GM18526 (cell line): Measurements from ENCODE around the gene GHRHR.

Experiments
- POLR2A ChIP-seq: IDR thresholded peaks from 3 replicates; pipeline ENCODE4 v1.6.1; 2011; ENCODE audit not compliant: insufficient read length; ENCODE audit errors: extremely low read depth

Gene GHRHR

DNA sequence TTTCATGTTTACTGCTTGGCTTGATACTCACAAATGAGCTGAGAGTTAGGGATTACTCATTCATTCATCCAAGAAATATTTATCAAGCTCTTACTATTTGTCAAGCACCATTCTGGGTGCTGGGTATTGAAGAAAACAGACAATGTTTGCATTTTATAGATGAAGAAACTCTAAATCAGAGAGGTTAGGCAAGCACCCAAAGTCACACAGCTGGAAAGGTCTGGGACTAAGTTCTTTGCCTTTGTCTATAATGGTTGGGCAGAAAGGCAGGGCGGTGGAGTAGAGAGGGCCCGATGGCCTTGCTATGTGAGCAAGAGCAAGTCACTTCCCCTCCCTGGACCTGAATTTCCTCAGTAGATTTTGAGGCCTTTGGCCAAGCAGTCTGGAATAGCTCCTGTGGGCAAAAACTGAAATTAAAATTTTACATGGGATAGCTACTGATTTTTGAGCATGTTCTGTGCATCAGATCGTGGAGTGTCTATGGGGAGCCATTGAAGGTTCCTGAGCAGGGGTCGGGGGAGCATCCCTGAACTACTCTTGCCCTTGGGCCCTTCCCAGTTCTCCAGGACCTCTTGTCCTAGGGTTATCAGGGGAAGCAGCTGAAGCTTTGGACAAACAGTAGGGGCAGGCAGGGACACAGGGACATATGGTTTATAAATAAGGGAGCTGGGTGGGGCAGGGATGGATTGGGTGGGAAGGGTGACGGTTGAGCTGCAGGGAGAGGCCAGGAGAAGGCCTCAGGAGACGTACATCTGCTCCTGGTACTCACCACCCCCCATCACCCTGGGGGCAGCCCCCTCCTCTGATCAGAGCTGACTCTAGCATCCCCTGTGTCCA, 28.8 kb upstream of the GHRHR start:
- TF ChIP-seq POLR2A: no peak

DNA sequence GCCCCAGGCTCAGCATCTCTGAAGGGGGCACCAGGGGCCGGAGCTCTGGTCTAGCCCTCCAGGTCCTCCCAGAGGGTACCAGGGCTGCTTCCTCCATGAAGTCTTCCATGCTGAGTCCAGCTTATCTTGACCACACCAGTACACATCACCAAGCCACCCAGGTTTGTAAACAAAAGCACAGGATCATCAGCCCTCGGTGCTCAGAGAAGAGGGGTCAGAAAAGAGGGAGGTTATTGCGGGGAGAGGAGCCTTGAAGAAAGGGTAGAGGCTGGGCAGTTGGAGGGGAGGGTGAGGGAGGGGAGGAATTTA, 28.2 kb upstream of the GHRHR start:
- TF ChIP-seq POLR2A: no peak

DNA sequence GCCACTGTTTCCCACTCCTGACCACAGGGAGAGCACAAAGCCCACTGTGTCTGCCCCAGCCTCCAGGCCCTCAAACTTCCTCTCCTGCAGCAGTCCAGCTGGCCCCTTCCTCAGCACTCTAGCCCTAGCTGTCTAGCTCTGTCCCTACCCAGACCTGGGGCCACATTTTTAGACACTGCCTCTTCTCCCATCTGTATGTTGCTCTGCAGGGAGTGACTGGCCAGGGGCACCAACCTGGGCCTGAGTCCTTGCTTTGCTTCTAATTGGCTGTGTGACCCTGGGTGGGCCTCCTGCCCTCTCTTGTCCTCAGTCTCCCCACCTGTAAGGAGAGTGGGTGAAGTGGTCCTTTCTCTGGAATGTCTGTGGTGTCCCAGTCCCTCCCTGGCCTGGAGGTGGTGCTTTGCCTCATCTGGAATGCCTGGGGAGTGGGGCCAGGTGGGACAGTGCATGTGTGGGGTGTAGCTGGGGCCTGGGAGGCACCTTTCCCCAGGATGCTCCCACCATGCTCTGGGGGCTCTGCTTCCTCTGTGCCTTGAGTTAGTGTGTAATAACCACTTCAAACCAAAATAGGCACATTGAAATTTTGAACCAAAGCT, 27.0 kb upstream of the GHRHR start:
- TF ChIP-seq POLR2A: no peak

DNA sequence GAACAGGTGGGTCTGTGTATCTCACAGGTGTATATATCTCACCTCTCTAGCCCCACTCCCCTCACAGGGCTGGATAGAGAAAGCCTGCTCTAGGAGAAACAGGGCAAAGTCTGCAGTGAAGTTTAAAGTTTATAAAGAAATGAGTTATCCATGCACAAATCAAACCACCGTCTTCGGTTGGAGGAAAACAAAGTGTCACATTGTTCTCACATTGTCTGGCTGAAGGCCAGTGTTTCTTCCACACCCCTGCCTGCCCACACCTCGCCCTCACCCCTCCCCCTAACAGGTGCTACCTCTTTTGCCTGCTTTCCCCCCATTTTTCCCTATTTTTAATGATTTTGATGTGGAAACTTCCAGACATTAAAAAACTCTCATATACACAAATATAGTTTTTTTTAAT, 26.3 kb upstream of the GHRHR start:
- TF ChIP-seq POLR2A: no peak

DNA sequence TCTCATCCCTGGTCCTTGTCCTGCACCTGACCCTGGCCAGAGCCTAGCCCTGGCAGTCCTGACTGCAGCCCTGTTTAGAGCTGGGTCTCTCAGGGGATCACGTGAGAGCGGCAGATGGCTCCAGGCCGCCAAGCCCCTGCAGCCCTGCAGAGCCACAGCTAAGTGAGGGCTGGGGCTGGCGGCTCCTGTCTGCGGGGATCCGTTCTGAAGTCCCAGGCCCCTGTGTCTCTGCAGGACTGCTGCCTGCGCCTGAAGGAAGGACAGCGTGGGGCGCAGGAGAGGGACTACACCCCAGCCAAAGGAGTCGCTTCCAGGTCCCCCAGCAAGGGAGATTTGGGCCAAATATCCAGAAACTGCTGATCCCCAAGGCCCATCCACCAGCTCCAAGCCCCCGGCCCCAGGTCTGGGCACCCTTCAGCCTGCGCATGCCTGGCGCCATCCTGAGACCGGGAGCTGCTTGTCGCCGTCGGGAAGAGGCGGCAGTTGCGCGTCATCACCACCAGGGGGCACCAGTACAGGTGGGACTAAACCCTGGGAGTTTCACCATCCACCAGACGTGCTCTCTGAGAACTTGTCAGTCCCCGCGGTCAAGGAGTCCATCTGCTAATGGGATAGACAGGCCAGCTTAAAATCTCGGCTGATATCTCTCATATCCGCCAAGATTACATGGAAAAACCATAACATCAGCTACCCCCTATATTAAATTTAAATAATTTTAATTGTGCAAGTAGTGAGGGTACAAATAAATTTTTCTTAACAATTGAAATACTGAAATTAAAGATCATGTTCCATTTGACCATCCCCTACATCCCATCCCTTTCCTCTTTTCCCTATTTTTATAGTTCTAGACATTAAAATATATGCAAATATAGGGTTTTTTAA, 25.1 kb upstream of the GHRHR start:
- no peak for TF ChIP-seq POLR2A

DNA sequence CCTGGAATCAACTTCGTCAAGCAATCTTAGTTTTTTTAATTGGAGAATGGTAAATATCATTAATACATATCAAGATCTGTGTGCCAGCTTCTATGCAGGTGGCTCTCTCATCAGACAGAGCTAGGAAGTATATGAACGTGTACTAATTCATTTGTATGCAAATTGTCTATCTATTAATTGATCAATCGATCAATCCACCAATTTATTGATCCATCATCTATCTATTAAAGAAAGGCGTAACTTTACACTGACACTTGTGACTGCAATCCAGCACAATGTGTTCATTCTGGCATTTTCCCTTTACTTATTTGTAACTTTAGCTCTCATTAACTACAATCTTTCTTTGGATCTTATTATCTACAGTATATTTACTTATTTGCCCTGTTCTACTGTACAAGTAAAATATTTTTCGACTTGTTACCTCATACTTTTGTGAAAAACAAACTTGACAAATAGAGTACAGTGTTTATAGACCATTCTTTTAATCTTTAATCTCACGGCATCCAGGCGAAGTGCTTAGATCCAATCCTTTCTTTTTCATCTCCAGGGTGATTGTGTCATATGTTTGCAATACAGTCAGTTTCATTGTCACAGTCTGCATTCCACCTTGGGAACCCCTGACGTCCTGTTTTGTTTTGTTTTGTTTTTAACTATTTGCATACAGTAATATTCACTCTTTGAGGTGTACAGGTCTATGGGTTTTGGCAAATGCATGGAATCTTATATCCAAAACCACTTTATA, 22.0 kb upstream of the GHRHR start:
- no peak for TF ChIP-seq POLR2A

DNA sequence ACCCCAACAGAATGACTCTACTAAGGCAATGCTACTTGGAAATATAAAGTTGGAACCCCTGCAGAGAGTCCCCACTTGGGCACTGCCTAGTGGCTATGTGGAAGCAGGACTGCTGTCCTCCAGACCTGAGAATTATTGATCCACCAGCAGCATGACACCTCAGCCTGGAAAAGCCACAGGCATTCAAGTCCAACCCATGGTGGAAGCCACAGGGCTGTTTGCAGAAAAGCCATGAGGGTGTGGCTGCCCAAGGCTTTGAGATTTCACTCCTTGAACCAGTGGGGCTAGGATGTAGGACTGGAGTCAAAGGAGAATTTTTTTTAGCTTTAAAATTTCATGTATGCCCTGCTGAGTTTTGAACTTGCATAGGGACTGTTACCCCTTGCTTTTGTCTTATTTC, 13.6 kb upstream of the GHRHR start:
- no peak for TF ChIP-seq POLR2A

DNA sequence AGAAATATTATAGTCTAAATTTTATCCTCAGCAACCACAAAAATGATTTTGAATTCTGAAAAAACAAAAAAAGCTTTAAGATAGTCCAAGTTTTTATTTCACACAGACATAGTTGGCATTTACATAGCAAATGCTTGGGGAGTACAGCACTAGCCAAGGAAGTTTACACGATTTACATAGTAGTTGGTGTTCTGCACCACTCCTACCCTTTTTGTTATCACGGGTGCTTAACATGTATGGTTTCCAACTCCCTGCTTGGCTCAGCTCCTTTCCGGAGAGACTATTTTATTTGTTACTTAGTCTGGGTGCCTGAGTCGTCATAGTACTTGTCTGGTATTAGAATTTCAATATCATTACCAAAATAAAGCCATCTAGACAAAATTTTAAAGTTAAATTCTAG, 8.8 kb upstream of the GHRHR start:
- TF ChIP-seq POLR2A: no peak

DNA sequence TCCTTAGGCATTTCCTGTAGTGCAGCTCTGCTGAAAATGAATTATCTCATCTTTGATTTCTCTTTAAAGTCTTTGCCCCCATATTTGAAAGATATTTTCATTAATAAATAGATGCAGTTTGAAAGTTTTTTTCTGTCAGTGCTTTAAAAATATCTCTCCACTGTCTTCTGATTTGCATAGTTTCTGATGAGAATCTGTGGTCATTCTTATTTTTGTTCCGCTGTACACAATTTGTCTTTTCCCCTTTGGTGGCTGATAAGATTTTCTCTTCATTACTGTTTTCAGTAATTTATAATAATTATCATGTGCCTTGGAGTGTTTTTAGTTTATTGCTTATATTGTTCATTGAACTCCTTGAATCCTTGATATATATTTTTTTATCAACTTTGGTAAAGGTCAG, 7.0 kb upstream of the GHRHR start:
- TF ChIP-seq POLR2A: no peak

DNA sequence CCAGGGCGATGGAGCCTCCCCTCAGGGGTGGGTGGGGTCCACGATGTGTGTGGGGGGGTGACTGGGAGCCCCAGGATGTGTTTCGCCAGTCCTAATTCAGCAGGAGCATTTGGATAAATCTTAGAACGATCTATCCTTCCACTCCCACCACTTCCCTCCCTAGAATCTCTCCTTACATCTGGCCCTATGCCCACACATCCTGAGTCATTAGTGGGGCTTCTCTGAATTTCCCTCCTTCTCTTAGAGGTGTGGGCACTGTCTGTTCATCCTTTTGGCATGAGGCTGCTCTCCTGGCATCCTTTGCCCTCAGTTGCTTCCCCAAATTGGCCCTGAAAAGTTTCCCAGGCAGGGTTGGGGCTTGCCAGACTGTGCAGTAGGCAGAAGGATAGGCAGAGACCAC, 1.6 kb downstream of the GHRHR start:
- TF ChIP-seq POLR2A: no peak

DNA sequence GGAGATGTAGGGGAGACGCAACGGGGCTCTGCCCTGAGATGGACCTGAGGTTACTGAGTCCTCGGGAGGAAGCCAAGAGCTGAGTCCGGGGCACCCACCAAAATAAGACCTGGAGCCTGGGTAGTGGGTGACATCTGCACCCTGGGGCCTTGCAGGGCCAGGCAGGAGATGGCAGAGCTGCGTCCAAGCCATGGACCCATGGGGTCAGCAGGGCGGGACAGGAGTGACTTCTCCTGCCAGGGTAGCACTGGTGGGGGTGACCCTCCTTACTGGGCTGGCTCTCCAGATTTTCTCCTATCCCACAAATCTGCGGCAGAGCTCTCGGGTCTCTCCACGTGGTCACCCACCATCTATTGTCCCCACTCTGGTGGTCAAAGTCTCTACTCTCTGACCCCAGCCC, 2.1 kb downstream of the GHRHR start:
- TF ChIP-seq POLR2A: no peak

DNA sequence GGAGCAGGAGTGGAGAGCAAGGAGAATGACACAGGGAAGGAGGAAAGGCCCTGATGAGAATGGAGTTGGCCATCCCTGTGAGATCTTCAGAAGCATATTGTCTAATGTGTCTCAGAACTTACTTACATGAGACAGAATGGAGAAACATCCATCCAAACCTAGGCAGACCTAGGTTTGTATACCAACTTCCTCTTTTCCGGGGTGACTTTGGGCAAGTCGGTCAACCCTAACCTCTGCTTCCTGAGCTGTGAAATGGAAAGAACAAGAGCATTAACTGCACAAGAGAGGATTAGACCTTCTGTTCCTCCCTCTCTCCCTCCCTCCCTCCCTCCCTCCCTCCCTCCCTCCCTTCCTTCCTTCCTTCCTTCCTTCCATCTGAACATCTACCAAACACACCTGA, 4.5 kb downstream of the GHRHR start:
- TF ChIP-seq POLR2A: no peak

DNA sequence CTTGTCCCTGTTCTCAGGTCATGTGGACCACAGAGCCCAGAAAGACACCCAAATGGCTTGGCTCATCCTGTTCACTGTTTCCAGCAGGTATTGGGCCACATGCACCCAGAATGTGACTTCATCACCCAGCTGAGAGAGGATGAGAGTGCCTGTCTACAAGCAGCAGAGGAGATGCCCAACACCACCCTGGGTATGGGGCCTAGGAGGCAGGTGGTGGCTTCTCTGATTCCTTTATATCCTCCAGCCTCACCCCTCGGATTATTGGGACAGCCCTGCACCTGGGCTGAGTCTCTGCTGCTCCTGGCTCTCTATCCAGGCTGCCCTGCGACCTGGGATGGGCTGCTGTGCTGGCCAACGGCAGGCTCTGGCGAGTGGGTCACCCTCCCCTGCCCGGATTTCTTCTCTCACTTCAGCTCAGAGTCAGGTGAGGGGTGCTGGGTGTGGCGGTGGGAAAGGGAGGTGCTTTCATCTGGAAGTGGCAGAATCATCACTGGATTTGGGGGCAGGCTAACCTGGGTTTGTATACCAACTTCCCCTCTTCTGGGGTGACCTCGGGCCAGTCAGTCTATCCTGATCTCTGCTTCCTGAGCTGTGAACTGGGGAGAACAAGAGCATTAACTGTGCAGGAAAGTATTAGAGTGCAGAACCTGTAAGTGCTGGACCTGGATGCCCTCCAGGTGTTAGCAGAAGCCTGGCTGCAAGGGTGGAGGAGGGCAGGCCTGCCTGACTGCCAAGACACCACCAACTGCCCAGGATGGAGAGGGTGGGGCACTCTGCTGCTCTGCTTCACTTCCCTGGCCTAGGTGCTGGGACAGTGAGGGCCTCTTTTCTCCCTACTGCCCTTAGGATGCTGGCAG, 5.2 kb downstream of the GHRHR start:
- TF ChIP-seq POLR2A: no peak

DNA sequence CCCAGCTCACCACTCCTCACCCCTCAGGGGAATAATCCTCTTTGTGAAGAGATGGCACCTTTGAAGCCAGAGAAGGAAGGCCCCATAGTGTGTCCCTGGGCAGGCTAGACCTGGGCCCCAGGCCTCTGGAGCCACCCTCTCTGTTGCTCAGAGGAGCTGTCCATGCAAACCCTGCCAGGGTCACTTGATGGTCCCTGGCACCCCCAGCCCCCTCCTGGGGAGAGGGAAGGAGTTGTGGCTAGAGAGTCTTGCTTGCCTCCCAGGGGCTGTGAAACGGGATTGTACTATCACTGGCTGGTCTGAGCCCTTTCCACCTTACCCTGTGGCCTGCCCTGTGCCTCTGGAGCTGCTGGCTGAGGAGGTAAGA, 5.8 kb downstream of the GHRHR start:
- no peak for TF ChIP-seq POLR2A

DNA sequence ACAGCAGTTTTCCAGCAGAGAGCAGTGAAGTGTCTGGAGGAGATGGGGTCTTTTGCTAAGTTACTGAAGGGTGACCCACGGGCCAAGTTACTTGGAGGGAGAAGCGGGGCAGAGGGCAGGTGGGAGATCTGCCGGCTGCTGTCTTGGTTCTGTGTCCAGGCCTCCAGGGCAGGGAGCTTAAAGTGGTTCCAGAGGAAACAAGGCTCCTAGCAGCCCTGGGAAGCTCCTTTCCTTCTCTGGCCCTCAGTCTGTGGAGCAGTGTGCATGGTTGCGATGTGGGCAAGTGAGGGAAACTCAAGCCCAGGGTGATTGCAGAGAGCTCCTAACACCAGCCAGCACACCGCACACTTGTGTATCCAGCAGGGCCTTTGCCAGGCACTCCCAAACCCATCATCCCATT, 6.3 kb downstream of the GHRHR start:
- no peak for TF ChIP-seq POLR2A

DNA sequence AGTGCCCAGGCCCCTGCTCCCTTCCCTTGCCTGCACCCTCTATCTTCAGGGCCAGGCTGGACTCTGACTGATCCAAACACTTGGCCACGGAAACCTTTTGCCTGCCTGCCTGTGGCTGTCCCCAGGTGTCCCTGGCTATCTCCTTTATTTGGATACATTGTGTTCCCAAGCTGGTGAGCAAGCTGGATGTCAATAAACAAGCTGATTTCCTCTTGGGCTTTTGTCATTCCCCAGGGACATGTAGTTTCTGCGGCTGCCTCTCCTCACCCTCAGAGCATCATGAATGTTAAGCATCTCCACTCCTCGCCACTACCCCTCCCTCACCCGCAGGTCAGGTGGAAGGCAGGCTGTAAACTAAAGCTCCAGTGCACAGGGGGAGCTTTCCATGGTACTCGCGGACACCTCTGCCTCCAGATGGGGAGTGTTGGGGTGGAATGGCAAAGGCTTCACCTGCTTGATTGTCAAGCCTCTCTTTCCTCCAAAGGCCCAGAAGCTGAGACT, 6.9 kb downstream of the GHRHR start:
- TF ChIP-seq POLR2A: no peak
